GM23338 (cell line): Measurements from ENCODE around the gene TCP11L1.

Experiments
- CREB1 ChIP-seq: fragments of 250-450 bp; sonication (Bioruptor Pico); IDR thresholded peaks from 2 replicates; pipeline ENCODE4 v1.5.0; 2020; ENCODE audit warnings: low read depth, mild to moderate bottlenecking, moderate library complexity
- CTCF ChIP-seq, 2 experiments: fragments of 200-600 bp in 1 of 2; sonication (generic) in 1 of 2; conservative IDR thresholded peaks; 2 replicates each; pipeline versions ENCODE4 v1.5.1 to v1.6.1; 2016 to 2017; ENCODE audit warnings: antibody characterized with exemption in 2 of 2, low read depth in 2 of 2, mild to moderate bottlenecking in 2 of 2, moderate library complexity in 1 of 2
- EZH2 ChIP-seq: fragments of 200-600 bp; sonication (generic); IDR thresholded peaks from one replicate; pipeline ENCODE4 v1.8.0; 2017; ENCODE audit warnings: antibody characterized with exemption, mild to moderate bottlenecking, low read depth; ENCODE audit not compliant: unreplicated experiment
- EZH2phosphoT487 ChIP-seq: fragments of 200-600 bp; sonication (generic); IDR thresholded peaks from one replicate; pipeline ENCODE4 v1.8.1; 2018; ENCODE audit warnings: antibody characterized with exemption; ENCODE audit not compliant: unreplicated experiment
- POLR2AphosphoS5 ChIP-seq: IDR thresholded peaks from 2 replicates; pipeline ENCODE4 v1.6.1; 2016; ENCODE audit warnings: antibody characterized with exemption, low read depth

- no peak for TF ChIP-seq CTCF (conservative IDR thresholded peaks at IDR 0.05; ENCODE audit: low read depth in 2 of 2)
- TF ChIP-seq EZH2phosphoT487 = no peak
- TF ChIP-seq CREB1 (CRISPR knock-in tag) = no peak
- TF ChIP-seq EZH2 = no peak
- TF ChIP-seq POLR2AphosphoS5 = no peak
Observed at GRCh38 chr11:33021937-33022336, 17.4 kb upstream of the TCP11L1 start.
